HG03060 (cell line): ENCODE data around the gene EPSTI1.
"Not testable (repeated sequence)": the region's sequence is repeated elsewhere in the genome, so short reads cannot be mapped to it uniquely, and the experiment has no call there.

Experiments used
- ATAC-seq: cut with Tn5 transposase; IDR thresholded peaks from one replicate; pipeline ENCODE4 v1.9.1; 2021; ENCODE audit warnings: low read depth, moderate number of reproducible peaks; ENCODE audit not compliant: unreplicated experiment

The EPSTI1 gene

GRCh38 chr13:42991898-42992763, at the start of gene EPSTI1:
Gene EPSTI1 (minus strand): TSS chr13:42992241. CDS start chr13:42992165, 76 bp downstream.
- ATAC-seq = peak; percentile 58

GRCh38 chr13:43041369-43041921, 49.4 kb upstream of the EPSTI1 start:
- no peak for ATAC-seq

GRCh38 chr13:43040581-43041368, 48.7 kb upstream of the EPSTI1 start:
- not testable (repeated sequence) for ATAC-seq

- ATAC-seq = no peak
Measured at GRCh38 chr13:43039966-43040365, 47.9 kb upstream of the EPSTI1 start.

- ATAC-seq = no peak
Measured at GRCh38 chr13:43036351-43037250, 44.6 kb upstream of the EPSTI1 start.

GRCh38 chr13:43033038-43033437, 41.0 kb upstream of the EPSTI1 start:
- no peak for ATAC-seq

- ATAC-seq = no peak
Measured at GRCh38 chr13:43031881-43032280, 39.8 kb upstream of the EPSTI1 start.

GRCh38 chr13:43030548-43030947, 38.5 kb upstream of the EPSTI1 start:
- no peak for ATAC-seq

- ATAC-seq = no peak
Measured at GRCh38 chr13:43026262-43026661, 34.2 kb upstream of the EPSTI1 start.

- peak; percentile 68 for ATAC-seq
Measured at GRCh38 chr13:43023289-43023963, 31.4 kb upstream of the EPSTI1 start, which contains the start of gene DNAJC15. Gene DNAJC15 (plus strand): TSS chr13:43023586. CDS start chr13:43023627, 41 bp downstream.

- no peak for ATAC-seq
Measured at GRCh38 chr13:43022934-43023288, 30.9 kb upstream of the EPSTI1 start.

- ATAC-seq = no peak
Measured at GRCh38 chr13:43021926-43022670, 30.1 kb upstream of the EPSTI1 start.

GRCh38 chr13:43020794-43021193, 28.8 kb upstream of the EPSTI1 start:
- no peak for ATAC-seq

- ATAC-seq = no peak
Measured at GRCh38 chr13:43019811-43020210, 27.8 kb upstream of the EPSTI1 start.

- no peak for ATAC-seq
Measured at GRCh38 chr13:43016226-43016625, 24.2 kb upstream of the EPSTI1 start.

- ATAC-seq = no peak
Measured at GRCh38 chr13:43014162-43014561, 22.1 kb upstream of the EPSTI1 start.

- no peak for ATAC-seq
Measured at GRCh38 chr13:43009506-43009905, 17.5 kb upstream of the EPSTI1 start.

GRCh38 chr13:43008596-43008995, 16.6 kb upstream of the EPSTI1 start:
- ATAC-seq = no peak
